HG02981 (cell line): ENCODE data around the gene GALR3.

ENCODE experiments used
- ATAC-seq: cut with Tn5 transposase; IDR thresholded peaks from one replicate; pipeline ENCODE4 v1.9.1; 2021; ENCODE audit warnings: mild to moderate bottlenecking, moderate library complexity; ENCODE audit not compliant: unreplicated experiment

The GALR3 gene

DNA sequence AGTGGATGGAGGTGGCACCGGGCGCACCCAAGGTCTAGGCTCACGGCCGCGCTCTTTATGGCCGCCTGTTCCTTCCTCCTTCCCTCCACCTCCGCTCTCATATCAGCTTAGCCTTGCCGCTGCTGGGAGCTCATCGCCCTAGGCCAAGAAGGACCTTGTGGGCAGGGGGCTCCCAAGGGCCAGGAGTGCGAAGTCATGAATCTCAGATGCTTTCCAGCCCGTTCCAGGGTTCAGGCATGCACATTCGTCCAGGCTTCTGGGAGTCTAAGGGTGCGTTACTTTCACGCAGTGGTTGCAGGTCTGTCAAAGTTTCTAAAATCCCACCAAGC is 4.1 kb upstream of the GALR3 start:
- no peak for ATAC-seq

DNA sequence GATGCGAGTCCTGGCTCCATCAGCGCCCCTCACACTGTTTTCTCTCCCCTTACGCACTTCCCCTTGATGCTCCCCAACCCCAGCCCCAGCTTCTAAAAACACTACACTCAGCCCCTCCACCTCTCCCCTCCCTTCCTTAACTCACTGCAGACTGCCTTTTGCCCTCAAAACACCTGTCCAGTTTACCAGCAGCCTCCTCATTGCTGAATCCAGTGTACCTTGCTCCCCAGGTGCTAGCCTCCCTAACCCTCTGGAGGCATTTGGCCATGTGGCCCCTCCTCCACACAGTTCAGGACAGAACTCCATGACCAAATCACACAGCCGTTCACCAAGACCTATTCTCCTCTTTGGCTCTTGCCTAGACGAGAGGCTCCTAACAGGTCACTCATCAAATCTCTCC is 2.8 kb upstream of the GALR3 start:
- no peak for ATAC-seq

DNA sequence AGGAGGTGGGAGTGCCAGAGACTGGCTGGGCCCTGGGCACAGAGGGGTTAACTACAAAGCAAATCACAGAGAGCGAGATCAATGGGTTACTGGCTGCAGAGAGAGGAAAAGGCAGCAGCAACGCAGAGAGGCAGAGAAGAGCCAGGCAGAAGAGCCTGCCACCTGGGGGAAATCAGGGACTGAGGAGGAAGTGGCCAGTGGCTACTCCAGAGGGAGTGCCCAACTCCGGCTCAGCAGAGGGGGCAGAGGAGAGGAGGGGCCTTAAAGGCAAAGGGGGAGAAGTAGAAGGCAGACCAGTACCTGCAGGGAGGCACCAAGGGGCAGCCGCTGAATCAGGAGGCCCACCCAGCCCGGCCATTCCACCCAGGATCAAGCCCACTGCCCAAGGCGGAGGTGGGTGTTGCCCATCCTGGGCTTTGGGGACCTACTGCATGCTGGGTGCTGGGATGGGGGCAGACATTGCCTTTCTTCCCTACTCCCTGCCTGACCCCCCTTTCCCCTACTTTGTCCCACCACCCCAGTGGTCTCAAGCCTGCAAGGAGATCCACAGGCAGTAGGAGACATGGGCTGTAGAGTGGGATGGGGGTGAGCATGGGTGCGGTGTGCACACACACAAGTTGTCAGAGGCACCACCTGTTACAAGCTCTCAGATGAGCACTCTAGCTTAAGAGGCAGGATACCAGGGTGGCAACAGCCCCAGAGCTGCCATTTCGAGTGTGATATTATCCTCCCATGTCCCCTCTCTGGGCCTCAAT is 926 bp upstream of the GALR3 start:
- ATAC-seq = no peak

DNA sequence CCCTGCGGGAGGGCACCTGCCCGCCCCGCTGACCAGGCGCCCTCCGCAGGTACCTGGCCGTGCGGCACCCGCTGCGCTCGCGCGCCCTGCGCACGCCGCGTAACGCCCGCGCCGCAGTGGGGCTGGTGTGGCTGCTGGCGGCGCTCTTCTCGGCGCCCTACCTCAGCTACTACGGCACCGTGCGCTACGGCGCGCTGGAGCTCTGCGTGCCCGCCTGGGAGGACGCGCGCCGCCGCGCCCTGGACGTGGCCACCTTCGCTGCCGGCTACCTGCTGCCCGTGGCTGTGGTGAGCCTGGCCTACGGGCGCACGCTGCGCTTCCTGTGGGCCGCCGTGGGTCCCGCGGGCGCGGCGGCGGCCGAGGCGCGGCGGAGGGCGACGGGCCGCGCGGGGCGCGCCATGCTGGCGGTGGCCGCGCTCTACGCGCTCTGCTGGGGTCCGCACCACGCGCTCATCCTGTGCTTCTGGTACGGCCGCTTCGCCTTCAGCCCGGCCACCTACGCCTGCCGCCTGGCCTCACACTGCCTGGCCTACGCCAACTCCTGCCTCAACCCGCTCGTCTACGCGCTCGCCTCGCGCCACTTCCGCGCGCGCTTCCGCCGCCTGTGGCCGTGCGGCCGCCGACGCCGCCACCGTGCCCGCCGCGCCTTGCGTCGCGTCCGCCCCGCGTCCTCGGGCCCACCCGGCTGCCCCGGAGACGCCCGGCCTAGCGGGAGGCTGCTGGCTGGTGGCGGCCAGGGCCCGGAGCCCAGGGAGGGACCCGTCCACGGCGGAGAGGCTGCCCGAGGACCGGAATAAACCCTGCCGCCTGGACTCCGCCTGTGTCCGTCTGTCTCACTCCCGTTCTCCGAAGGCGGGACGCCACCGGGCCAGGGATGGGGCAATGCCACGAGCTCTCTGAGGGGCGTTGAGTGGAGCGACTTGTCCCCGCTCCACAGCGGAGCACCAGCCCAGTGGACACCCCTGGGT is 1.8 kb downstream of the GALR3 start:
- ATAC-seq = no peak

DNA sequence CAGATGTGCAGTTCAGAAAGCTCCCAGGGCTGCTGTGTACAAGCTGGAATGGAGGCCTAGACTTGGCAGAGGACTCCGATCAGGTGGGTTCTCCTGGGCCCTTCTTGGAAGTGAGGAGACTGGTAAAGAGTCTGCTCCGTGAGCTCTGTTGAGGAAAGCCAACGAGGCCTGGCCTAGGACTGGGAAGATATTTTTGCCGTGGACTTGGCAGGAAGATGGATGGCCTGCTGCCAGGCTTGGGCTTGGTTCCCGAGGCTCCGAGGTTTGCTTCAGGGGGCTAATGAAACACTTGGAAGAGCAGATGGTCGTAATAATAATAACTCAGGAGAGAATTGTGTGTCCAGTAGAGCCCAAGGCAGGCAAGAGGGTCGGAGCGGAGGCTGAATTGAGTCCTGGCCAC is 3.9 kb downstream of the GALR3 start:
- ATAC-seq = no peak

DNA sequence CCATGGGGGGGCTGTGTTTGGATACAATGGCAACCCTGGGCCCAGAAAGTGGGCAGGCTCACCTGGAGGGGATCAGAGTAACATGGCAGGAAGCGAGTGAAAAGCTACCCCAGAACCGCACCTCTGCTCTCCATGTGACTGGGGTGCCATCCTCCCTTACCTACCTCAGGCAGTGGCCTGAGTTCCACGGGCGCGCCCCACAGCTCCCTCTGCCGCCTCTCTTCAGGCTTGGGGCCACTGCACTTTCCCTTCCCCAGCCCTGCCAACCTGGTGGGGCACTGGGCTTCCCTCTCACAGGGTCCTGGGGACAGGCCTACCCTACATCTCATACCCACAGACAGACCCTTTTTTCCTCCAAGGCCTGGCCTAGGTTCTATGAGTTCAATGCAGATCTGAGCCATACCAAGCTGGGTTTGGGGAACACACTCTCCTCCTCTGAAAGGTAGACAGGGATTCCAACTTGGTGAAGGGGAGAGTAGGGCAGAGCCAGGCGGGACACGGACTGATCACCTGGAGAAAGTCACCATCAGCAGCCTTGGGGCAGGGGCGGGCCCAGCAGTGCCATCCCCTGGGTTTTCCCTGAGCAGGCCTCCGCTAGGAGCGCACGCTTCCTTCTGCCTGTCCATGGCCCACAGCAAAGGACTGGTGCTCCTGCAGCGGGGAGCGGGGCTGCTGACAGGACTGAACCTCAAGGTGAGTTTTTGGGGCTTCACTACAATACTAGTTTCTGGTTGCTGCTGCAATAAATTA is 7.1 kb downstream of the GALR3 start:
- ATAC-seq = no peak

DNA sequence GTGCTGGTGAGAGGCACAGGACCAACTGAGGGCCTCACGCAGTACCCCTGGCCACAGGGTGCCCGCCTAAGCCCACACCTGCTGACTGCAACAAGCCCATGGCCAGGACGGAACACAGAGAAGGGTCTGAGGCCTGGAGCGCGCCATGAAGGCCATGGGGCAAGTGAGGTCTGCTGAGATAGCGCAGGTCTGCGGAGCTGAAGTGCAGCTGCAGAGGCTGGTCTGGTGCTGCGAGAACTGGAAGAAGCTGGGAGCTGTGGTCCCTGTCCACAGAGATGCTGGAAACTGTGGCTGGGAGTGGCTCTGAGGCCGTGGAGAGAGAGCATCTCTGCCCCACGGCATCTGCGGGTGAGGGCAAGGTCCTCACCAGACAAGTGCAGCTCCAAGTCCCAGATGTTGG is 8.3 kb downstream of the GALR3 start:
- ATAC-seq = no peak

DNA sequence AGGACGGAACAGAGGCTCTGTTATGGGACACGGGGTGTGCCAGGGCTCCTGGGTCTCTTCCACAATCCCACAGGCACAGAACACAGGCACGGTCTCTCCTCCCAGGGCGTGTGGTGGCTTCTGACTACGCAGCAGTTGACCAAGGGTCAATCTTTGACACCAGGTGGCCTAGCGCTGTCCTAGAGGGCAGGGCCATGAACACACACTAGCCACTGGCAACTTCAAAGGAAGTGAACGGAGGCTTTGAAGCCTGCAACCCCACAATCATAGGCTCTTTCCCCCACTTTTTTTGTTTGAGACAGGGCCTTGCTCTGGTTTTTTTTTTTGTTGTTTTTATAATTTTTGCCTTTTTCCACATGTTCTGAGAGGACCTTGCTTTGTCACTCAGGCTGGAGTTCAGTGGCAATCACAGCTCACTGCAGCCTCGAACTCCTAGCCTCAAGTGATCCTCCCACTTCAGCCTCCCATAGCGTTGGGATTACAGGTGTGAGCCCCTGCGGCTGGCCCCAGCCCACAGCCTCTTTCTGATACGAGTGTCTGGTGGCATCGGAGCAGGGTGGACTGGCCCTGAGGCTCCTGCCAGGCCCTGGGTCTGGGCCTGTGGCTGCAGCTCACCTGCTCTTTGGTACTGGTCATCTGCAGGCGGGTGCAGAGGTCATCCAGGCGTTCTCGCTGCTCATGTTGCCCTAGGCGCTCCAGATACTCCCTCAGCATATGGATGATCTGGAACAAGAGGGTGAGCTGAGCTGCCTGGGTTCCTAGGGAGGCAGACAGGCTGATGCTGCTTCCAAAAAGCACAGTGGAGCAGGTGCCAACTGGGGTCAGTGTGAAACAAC is 9.1 kb downstream of the GALR3 start:
- ATAC-seq = no peak

DNA sequence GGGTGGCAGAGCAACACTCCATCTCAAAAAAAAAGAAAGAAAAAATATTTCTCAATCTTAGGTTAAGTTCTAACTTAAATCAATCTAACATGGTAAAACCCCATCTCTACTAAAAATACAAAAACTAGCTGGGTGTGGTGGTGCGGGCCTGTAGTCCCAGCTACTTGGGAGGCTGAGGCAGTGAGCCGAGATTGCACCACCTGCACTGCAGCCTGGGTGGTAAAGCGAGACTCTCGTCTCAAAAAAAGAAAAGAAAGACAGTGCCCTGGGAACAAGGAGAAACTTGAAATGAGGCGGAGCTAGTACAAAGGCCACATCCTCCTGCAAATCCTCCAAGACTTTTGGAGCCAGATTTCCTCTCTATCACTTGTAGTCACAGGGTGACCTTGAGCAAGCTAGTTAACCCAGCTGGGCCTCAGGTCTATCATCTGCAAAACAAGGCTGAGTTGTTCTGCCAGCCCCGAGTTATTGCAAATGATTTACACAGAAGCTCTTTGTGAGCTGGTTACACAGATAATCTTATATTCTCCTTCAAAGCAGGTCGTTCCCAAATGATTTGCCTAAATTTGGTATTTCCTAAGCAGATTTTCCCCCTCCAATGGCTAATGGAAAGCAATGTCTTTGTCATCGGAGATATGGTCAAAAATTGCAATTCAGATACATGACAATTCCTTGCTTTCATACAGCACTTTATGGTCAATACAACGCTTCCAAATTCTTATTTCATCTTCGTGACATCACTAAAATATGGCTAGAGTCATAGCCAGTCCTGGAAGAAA is 19.0 kb downstream of the GALR3 start:
- no peak for ATAC-seq

DNA sequence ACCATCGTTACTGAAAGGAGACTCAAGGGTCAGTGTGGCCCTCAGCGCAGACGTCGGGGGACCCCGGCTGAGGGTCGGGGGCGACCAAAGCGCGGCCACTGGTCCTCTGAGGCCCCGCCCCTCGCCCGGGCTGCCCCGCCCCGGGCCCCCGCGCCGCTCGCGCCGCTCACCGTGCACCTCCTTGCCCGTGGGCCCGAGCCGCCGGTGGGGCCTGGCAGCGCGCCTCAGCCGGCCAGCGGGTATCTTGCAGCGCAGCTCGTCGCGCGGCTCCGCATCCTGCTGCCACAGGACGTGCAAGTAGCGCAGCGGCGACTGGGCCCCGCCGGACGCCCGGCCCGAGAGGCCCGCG is 20.5 kb downstream of the GALR3 start:
- ATAC-seq = peak; percentile 32

DNA sequence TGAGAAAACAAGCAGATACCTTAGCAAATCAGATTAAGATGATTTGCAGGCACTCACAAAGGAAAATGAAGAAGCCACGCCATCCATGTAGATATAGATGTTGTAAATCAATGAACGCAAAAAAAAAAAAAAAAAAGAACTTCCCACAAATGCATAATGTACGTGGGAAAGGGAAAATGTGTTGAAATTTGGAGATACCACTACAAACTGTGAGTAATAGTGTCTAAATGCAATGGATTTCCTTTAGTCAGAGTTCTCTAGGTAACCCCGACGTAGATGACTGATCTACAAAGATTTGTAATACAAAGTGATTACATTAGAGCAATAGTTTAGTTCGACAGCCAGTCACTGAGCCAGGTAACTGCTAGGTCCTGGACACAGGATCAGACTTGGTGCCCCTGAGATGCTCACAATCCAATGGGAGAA is 21.7 kb downstream of the GALR3 start:
- no peak for ATAC-seq

DNA sequence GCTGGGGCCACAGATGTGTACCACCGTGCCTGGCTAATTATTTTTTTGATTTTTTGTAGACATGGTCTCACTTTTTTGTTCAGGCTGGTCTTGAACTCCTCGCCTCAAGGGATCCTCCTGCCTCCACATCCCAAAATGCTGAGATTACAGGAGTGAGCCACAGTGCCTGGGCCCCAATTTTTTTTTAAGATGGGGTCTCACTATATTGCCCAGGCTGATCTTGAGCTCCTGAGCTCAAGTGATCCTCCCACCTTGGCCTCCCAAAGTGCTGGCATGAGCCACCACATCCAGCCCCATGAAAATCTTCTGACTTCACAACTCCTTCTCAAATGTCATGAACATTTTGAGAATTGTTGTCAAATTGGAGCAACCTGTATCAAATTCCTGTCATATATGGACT is 23.3 kb downstream of the GALR3 start:
- no peak for ATAC-seq

DNA sequence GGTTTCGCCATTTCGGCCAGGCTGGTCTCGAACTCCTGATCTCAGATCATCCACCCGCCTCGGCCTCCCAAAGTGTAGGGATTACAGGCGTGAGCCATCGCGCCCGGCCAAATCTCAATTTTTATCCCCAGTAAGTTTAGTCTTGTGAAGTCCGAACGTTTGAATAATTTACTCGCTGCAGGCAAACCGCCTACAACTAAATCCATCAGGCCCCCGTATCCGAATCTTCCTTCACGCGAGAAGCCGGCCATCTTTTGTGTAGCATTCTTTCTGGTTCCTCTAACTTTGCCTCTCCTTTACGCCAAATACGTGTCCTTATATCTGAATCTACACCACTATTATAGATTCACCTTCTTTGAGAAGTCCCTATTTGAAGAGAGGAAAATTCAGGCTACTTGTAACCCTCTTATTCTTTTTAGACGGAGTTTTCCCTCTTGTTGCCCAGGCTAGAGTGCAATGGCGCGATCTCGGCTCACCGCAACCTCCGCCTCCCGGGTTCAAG is 25.5 kb downstream of the GALR3 start:
- no peak for ATAC-seq

DNA sequence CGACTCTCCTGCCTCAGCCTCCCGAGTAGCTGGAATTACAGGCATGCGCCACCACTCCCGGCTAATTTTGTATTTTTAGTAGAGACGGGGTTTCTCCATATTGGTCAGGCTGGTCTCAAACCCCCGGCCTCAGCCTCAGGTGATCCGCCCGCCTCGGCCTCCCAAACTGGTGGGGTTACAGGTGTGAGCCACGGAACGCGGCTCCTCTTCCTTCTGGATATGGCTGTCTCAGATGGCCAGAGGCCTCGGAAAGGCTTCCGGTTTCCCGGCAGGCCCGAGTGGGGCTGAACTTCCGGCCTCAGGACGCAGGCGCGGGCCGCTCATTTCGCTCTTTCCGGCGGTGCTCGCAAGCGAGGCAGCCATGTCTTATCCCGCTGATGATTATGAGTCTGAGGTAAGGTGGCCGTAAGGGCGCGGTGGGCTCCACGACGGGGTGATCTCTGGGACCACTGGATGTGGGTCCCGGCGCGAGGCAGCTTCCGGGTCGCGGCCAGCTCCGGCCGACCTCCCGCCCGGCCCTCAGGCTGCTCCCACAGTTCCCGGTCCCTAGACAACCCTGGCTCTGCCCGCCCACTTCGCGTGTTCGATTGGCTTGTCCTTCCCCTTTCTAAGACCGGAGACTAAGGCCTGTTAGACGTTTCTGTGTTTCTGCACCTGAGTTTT is 26.0 kb downstream of the GALR3 start, which contains the start of gene EIF3L:
TSS of gene EIF3L (plus strand) at position 331 of the 663 bp plus-strand sequence. CDS start at position 362, 31 bp downstream.
- peak; percentile 55 for ATAC-seq

DNA sequence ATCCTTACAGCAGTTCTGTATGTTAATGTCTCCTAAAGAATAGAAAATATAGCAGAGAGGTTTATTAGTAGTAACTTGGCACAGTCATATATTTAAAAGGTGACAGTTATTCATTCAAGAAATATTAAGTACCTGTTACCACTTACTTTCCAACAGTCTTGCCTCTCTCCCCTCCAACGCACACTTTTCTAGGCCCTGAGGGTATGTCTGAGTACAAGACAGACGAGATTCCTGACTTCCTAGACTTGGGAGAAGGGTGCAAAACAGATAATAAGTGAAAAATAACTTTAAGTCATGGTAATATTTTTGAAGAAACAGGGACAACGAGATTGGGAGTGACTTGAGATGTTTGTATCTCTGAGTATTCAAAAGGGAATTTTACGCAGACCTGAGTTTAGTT is 27.6 kb downstream of the GALR3 start:
- ATAC-seq = no peak

DNA sequence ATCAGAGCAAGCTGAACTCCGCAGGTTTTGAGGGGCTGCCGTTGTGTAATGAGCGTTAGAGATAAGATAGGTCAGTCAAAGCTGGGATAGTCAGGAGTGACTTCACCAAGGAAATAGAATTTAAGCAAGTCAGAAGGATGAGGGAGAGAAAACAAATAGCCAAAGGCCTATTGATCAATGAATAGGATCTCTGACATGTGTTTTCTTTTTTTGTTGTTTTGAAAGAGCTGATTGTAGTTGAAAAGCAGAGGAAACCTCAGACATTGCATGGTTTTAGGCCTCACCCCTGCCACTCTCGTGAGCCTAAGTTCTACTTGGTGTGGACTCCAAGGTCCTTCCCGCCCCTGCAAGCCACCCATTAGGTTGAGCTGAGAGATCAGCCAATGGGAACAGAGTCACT is 29.2 kb downstream of the GALR3 start:
- no peak for ATAC-seq

DNA sequence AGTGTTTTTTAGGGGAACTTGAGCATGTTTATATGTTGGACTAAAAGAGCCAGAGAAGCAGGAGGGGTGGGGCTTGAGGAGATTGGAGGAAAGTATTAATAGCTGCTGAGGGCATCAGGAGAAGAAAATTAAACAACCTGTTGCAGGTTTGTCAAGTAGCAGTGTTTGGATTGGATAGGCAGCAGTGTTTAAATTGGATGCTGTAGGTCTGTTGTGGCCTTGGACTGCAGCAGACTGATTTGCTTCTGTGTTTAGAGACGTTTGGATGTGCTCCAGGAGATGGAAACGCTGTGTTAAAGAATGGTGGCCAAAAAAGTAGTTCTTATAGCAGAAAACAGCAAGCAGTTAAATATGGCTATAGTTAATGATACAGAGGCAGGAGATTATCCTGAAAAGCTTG is 31.8 kb downstream of the GALR3 start:
- ATAC-seq = no peak

DNA sequence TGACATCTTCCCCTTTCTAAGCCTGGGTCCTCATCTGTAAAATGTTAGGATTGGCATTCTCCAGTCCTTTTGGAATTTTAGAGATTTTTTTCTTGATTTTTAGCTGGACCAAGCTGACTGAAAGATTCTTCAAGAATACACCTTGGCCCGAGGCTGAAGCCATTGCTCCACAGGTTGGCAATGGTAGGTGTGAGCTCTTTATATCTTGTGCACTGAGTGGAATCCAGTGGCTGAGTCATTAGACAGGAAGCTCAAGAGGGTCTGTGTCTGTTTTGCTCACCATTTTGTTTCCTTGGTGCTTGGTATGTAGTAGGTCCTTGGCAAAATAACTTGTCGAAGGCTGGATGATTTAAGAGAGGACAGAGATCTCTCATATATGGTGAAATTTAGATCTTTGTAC is 32.3 kb downstream of the GALR3 start:
- ATAC-seq = no peak

DNA sequence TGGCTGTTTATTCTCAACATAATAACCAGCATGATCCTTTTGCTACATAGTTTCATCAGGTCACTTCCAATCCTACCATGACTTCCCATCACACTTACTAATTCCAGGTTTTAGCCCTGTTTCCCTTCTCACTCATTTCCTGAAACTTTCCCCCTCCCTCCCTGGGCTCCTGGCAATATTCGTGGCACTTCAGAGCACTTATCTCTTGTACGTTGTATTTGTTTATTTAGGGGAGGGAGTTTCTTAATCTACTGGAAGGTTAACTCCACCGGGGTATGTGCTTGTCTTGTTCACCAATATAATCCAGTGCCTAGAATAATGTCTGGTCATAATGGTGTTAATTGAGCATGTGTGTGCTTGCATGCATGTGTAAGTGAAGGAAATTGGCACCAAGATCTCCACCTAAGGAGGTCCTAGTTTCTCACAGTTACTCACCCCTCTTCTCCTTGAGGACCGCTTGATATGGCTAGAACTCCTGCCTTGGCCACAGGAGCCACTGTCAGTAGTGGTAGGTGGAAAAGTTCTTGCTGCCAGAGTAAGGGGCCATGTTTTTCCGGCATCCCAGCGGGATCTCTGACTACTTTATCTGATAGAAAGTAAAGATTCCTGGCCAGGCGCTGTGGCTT is 37.7 kb downstream of the GALR3 start:
- ATAC-seq = no peak
